Ishikawa (cell line): ENCODE results near the gene GLDC.

ENCODE experiments used
- CEBPB ChIP-seq: IDR thresholded peaks from 2 replicates; pipeline ENCODE4 v1.6.1; 2012
- CREB1 ChIP-seq: IDR thresholded peaks from 2 replicates; pipeline ENCODE4 v1.6.1; 2012; ENCODE audit warnings: low read depth
- EGR1 ChIP-seq: IDR thresholded peaks from 2 replicates; pipeline ENCODE4 v1.6.1; 2012
- EP300 ChIP-seq: IDR thresholded peaks from 2 replicates; pipeline ENCODE4 v1.6.1; 2012; ENCODE audit warnings: borderline replicate concordance
- FOXM1 ChIP-seq: IDR thresholded peaks from 2 replicates; pipeline ENCODE4 v1.6.1; 2012; ENCODE audit warnings: low read depth, borderline replicate concordance
- MAX ChIP-seq: IDR thresholded peaks from 2 replicates; pipeline ENCODE4 v1.6.1; 2012
- NFIC ChIP-seq: IDR thresholded peaks from 2 replicates; pipeline ENCODE4 v1.6.1; 2012
- RAD21 ChIP-seq: IDR thresholded peaks from 2 replicates; pipeline ENCODE4 v1.6.1; 2012; ENCODE audit warnings: low read depth
- REST ChIP-seq: IDR thresholded peaks from 2 replicates; pipeline ENCODE4 v1.6.1; 2012; ENCODE audit warnings: low read depth, mild to moderate bottlenecking
- TAF1 ChIP-seq: IDR thresholded peaks from 2 replicates; pipeline ENCODE4 v1.6.1; 2012; ENCODE audit warnings: low read depth, mild to moderate bottlenecking
- TCF12 ChIP-seq: IDR thresholded peaks from 2 replicates; pipeline ENCODE4 v1.6.1; 2012; ENCODE audit warnings: low read depth
- TEAD4 ChIP-seq: IDR thresholded peaks from 2 replicates; pipeline ENCODE4 v1.6.1; 2012
- USF1 ChIP-seq: IDR thresholded peaks from 2 replicates; pipeline ENCODE4 v1.6.1; 2012
- YY1 ChIP-seq: IDR thresholded peaks from 2 replicates; pipeline ENCODE4 v1.6.1; 2012; ENCODE audit warnings: low read depth
- ZBTB7A ChIP-seq: IDR thresholded peaks from 2 replicates; pipeline ENCODE4 v1.6.1; 2012; ENCODE audit warnings: low read depth

The GLDC gene

GRCh38 chr9:6538666-6539071, 106.9 kb downstream of the GLDC start:
- TF ChIP-seq NFIC (no peak), EP300 (no peak), FOXM1 (no peak), TAF1 (no peak), ZBTB7A (no peak), USF1 (no peak), REST (no peak), YY1 (no peak), TEAD4 (no peak), RAD21 (no peak), EGR1 (no peak), MAX (no peak), TCF12 (no peak), CEBPB (no peak), CREB1 (no peak)

GRCh38 chr9:6535594-6535993, 109.9 kb downstream of the GLDC start:
- TF ChIP-seq USF1 (no peak), TEAD4 (no peak), TAF1 (no peak), FOXM1 (no peak), REST (no peak), YY1 (no peak), CEBPB (no peak), RAD21 (no peak)

- no peak for TF ChIP-seq USF1
- TF ChIP-seq TEAD4 = no peak
- TF ChIP-seq FOXM1 = no peak
- TF ChIP-seq TCF12 = no peak
- no peak for TF ChIP-seq MAX
- no peak for TF ChIP-seq RAD21
- TF ChIP-seq NFIC = no peak
- TF ChIP-seq ZBTB7A = no peak
- TF ChIP-seq TAF1 = no peak
- TF ChIP-seq CEBPB = no peak
- TF ChIP-seq EGR1 = no peak
- no peak for TF ChIP-seq REST
- TF ChIP-seq CREB1 = no peak
- TF ChIP-seq EP300 = no peak
- no peak for TF ChIP-seq YY1
These were observed 120.0 kb downstream of the GLDC start for GRCh38 chr9:6525326-6526045.

- TF ChIP-seq ZBTB7A (no peak), EGR1 (no peak), REST (no peak), NFIC (no peak), TEAD4 (no peak), RAD21 (no peak), CEBPB (no peak), MAX (no peak), TCF12 (no peak), FOXM1 (no peak), USF1 (no peak), EP300 (no peak), TAF1 (no peak), CREB1 (no peak), YY1 (no peak)
These were observed 123.3 kb downstream of the GLDC start for GRCh38 chr9:6522263-6522662.
